ENCODE data around the gene RPL18A. TPM values are rescaled to one million over a fixed set of nuclear protein-coding genes. Genes with fewer than 3 reads are reported as not detected.

The RPL18A gene
- total and polyA plus RNA-seq, 2 of the 4 experiments (the other 2 are of a cell fraction), result 1,351 to 1,735 TPM

- H4K8ac ChIP-seq (ENCODE audit: low read depth in 2 of 2, low read length in 2 of 2), result no peak overlapping the region
- H2BK20ac ChIP-seq (ENCODE audit: low read depth, low read length), result no peak overlapping the region
- H4K91ac ChIP-seq (ENCODE audit: insufficient read depth, low read depth, low read length), result no peak overlapping the region
- ATAC-seq (ENCODE audit: low read depth) (no peak), DNase-seq (no peak)
- WGBS, 2 experiments (ENCODE audit: extremely low coverage in 2 of 2, insufficient read length in 1 of 2), result no CpG with 5 or more reads among the region's 5 CpGs
- no peaks in the 10 kb centered on the region; the same call in 1 of the 2 replicates for H3K9me3 ChIP-seq (ENCODE audit: control insufficient read depth, insufficient read depth, low read length)
- H3K36me3 ChIP-seq (ENCODE audit: control insufficient read depth, insufficient read depth, low read length), result no peaks in the 10 kb centered on the region
- no peak overlapping the region for H2BK120ac ChIP-seq (ENCODE audit: low read depth, low read length)
- ChIA-PET CTCF (interaction anchor here (0.6 kb wide), 1 partner anchor 135 kb away, joined by 4 read pairs; no protein-coding TSS in a partner anchor), POLR2A (ENCODE audit: unreplicated experiment) (no interaction called here)
- H3K23ac ChIP-seq (ENCODE audit: low read depth, low read length), result no peak overlapping the region
- H4K5ac ChIP-seq (ENCODE audit: low read depth, low read length), result no peak overlapping the region
- H2BK15ac ChIP-seq (ENCODE audit: low read depth, low read length), result no peak overlapping the region
- dilution Hi-C loops (cut with HindIII; ENCODE audit: low sequenced_read_pairs, unreplicated experiment), result no loop called here
- BruUV-seq (replicated peaks), result no TSS peak
- H3K9ac ChIP-seq (ENCODE audit: low read depth, low read length), result no peak overlapping the region
- H4K20me1 ChIP-seq (ENCODE audit: insufficient read depth, low read length), result no peaks in the 10 kb centered on the region
- H2AFZ ChIP-seq (replicated peaks; ENCODE audit: low read length, poor library complexity), result no peak overlapping the region
- no peak overlapping the region for H3K4me3 ChIP-seq (ENCODE audit: insufficient read depth, low read depth, low read length)
- no peaks in the 10 kb centered on the region for H3K79me1 ChIP-seq (ENCODE audit: low read depth in 1 of 2, low read length in 2 of 2)
- no peak overlapping the region for H3K4ac ChIP-seq (ENCODE audit: low read depth, low read length)
- H3K14ac ChIP-seq (replicated peaks; ENCODE audit: low read depth, low read length), result no peak overlapping the region
- in situ Hi-C loops (cut with MboI; ENCODE audit: low sequenced_read_pairs), result no loop called here
- intact Hi-C loops (cut with micrococcal nuclease), result no loop called here
- no peaks in the 10 kb centered on the region for H3K9me1 ChIP-seq (ENCODE audit: insufficient read depth, low read length)
- no peak overlapping the region for H3K4me2 ChIP-seq (ENCODE audit: low read depth, low read length)
- no peak overlapping the region for H2AK9ac ChIP-seq (replicated peaks; ENCODE audit: low read depth, low read length, poor library complexity)
- H3K27me3 ChIP-seq (ENCODE audit: control insufficient read depth, insufficient read depth, low read length), result peaks cover 33% of the 10 kb centered on the region
- H3K56ac ChIP-seq (ENCODE audit: extremely low read depth, insufficient read depth, low read length), result no peak overlapping the region
- H2AK5ac ChIP-seq (ENCODE audit: low read depth, low read length), result no peak overlapping the region
- TF ChIP-seq FOS (IDR thresholded peaks at IDR 0.05; ENCODE audit: low read depth, low read length) (no peak), CHD1 (IDR thresholded peaks at IDR 0.05; ENCODE audit: low read depth, low read length) (no peak), MAZ (IDR thresholded peaks at IDR 0.05; ENCODE audit: borderline replicate concordance, low read depth, low read length) (no peak), NFE2L2 (IDR thresholded peaks at IDR 0.05; ENCODE audit: low read depth, low read length) (no peak), CTCF (conservative IDR thresholded peaks at IDR 0.05; ENCODE audit: low read depth, low read length) (no peak), USF2 (IDR thresholded peaks at IDR 0.05; ENCODE audit: low read depth, low read length) (no peak), MXI1 (IDR thresholded peaks at IDR 0.05; ENCODE audit: borderline replicate concordance, low read depth, low read length) (no peak), CEBPB (IDR thresholded peaks at IDR 0.05; ENCODE audit: low read depth, low read length) (no peak), RCOR1 (IDR thresholded peaks at IDR 0.05; ENCODE audit: insufficient replicate concordance, low read length) (no peak), MAFK (IDR thresholded peaks at IDR 0.05; ENCODE audit: low read depth, low read length) (no peak), SMC3 (IDR thresholded peaks at IDR 0.05; ENCODE audit: low read depth, low read length) (no peak), RFX5 (IDR thresholded peaks at IDR 0.05; ENCODE audit: low read depth, low read length) (no peak), BHLHE40 (IDR thresholded peaks at IDR 0.05; ENCODE audit: low read depth, low read length) (no peak), POLR2A (IDR thresholded peaks at IDR 0.05; ENCODE audit: low read depth, low read length) (no peak), ELK1 (IDR thresholded peaks at IDR 0.05; ENCODE audit: borderline replicate concordance, low read depth, low read length) (no peak), RAD21 (IDR thresholded peaks at IDR 0.05; ENCODE audit: low read length) (no peak)
- no peak overlapping the region for H3K27ac ChIP-seq (ENCODE audit: insufficient read depth, low read length)
- H2BK5ac ChIP-seq (ENCODE audit: low read depth, low read length, poor library complexity, severe bottlenecking), result no peak overlapping the region
- no peaks in the 10 kb centered on the region for H3K4me1 ChIP-seq (ENCODE audit: control insufficient read depth, insufficient read depth, low read length)
- no peak overlapping the region for H3K18ac ChIP-seq (ENCODE audit: low read depth, low read length)
These were observed 47.6 kb upstream of the RPL18A start for GRCh38 chr19:17812099-17812498.
